ENCODE results near the gene EVA1A. TPM values are rescaled to one million over a fixed set of nuclear protein-coding genes. Genes with fewer than 3 reads are reported as not detected.

EVA1A gene
- total RNA-seq, 1 donor = 28.1 TPM

DNA sequence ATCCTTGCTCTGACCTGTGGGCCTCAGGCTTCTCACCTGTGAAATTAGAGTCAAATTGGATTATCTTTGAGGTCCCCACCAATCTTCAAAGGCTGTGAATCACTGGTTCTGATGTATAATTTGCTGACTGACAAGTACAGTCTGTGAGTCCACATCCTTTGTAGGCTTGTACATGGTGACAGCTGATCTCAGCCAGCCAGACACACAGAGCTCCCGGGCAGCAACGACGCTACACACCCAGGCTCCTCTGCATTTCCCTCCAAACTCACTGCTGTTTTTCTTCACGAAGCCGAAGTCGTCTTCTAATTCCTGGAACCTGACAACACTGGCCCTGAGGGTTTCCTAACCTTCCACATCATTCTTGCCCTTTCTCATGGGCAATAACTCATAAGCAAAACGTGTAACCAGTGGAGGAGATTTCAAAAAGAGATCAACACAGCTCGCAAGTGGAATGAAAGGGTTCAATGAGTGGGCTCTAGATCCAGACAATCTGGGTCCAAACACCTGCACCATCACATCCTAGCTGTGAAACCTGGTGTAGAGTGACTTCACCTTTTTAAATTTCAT, 37.9 kb upstream of the EVA1A start:
- TF ChIP-seq, protein P1, sequence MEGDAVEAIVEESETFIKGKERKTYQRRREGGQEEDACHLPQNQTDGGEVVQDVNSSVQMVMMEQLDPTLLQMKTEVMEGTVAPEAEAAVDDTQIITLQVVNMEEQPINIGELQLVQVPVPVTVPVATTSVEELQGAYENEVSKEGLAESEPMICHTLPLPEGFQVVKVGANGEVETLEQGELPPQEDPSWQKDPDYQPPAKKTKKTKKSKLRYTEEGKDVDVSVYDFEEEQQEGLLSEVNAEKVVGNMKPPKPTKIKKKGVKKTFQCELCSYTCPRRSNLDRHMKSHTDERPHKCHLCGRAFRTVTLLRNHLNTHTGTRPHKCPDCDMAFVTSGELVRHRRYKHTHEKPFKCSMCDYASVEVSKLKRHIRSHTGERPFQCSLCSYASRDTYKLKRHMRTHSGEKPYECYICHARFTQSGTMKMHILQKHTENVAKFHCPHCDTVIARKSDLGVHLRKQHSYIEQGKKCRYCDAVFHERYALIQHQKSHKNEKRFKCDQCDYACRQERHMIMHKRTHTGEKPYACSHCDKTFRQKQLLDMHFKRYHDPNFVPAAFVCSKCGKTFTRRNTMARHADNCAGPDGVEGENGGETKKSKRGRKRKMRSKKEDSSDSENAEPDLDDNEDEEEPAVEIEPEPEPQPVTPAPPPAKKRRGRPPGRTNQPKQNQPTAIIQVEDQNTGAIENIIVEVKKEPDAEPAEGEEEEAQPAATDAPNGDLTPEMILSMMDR (IDR thresholded peaks at IDR 0.05; ENCODE audit: insufficient read depth, low read length) = no peak
- DNase-seq (ENCODE audit: low read depth) = no peak
- H3K4me3 ChIP-seq (ENCODE audit: low read depth, low read length) = no peak overlapping the region

DNA sequence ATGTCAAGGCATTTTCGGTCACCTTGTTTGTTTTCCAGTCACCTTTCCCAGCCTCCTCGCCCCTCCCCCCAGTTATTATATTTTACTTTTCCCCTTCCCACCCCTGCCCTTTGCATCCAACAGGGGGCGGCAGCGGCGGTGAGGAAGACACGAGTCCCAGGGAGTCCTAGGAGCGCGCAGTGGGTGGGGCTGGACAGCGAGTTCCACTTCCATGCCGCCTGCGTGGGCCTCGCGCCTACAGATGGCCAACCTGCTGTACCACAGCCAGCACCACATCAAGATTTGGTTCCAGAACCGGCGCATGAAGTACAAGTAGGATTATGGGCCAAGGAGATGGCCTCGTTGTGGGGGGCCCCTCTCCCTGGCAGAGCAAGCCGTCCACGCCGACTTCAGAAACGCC, 37.2 kb upstream of the EVA1A start:
- TF ChIP-seq, protein P1 (IDR thresholded peaks at IDR 0.05; ENCODE audit: insufficient read depth, low read length) = no peak
- H3K4me3 ChIP-seq (ENCODE audit: low read depth, low read length) = no peak overlapping the region
- no peak for DNase-seq (ENCODE audit: low read depth)

DNA sequence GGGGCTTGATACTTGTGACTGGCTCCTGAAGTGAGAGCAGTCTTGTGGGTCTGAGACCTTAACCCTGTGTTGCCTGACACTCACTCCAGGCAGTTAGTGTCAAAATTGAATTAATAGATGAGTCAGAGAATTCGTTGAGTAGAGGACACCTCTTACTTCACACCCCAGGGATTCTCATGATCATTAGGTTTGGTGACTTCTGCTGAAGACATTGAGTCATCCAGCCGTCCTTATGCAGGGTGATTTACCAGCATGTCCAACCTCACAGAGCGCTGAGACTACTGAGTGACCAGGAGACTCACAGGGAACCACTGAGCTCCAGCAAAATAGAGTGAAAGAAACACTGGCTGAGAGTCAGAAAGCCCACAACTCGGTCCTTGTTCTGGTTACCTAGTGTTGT, 36.0 kb upstream of the EVA1A start:
- DNase-seq (ENCODE audit: low read depth) = no peak
- TF ChIP-seq, protein P1 (IDR thresholded peaks at IDR 0.05; ENCODE audit: insufficient read depth, low read length) = no peak
- no peak overlapping the region for H3K4me3 ChIP-seq (ENCODE audit: low read depth, low read length)

DNA sequence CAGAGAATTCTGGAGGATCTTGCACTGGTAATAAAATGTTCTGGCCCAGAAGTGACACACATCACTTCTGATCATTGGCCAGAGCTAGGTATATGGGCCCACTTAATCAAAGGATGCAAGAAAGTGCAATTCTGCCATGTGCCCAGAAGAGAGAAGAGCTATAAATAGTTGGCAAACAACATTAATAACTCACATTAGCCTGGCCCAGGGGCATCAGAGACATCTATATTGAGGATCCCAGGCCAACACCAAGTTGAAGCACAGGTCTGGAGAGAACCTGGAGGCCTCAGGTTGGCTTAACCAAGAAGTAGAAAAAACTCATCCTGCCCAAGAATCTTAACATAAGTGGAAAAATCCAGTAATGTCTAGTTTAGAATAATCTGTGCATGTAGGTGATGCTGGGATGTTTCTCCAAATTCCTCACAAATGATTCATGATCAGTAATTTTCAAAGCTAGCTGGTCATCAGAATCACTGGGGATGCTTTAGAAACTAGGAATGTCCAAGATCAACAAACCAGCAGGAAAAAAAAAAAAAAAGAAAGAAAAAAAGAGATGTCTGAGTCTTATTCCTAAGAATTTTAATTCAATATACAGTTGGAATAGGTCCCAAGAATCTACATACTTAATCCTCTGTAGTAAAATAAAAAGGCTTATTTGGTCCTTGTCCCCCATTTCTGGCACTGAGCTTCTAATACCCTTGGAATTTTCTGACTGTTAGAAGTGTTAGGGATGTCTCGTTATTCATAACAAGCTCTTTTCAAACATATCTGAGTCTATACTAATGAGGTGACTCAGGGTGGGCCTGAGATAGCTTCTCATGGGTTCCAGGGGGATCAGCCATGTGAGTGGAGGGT, 35.0 kb upstream of the EVA1A start:
- DNase-seq (ENCODE audit: low read depth) = peak; percentile 92
- TF ChIP-seq, protein P1 (IDR thresholded peaks at IDR 0.05; ENCODE audit: insufficient read depth, low read length) = no peak
- no peak overlapping the region for H3K4me3 ChIP-seq (ENCODE audit: low read depth, low read length)

DNA sequence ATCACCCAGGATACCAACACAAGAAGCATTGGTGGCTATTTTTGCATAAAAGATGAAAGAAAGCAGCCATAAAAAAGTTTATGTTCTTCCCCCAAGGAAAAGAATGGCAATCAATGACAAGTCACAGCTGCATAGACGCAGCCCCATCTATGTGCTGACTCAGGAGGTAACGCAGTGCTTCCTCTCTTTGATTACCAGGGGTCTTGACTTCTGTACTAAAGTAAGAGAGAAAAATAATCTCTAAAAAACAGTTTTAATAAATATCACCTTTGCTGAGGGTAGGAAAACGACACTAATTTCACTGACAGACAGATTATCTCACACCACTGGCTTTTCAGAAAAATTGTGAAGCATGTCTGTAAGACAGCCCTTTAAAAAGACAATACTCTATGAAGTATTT, 33.9 kb upstream of the EVA1A start:
- H3K4me3 ChIP-seq (ENCODE audit: low read depth, low read length) = no peak overlapping the region
- DNase-seq (ENCODE audit: low read depth) = no peak
- TF ChIP-seq, protein P1 (IDR thresholded peaks at IDR 0.05; ENCODE audit: insufficient read depth, low read length) = no peak

DNA sequence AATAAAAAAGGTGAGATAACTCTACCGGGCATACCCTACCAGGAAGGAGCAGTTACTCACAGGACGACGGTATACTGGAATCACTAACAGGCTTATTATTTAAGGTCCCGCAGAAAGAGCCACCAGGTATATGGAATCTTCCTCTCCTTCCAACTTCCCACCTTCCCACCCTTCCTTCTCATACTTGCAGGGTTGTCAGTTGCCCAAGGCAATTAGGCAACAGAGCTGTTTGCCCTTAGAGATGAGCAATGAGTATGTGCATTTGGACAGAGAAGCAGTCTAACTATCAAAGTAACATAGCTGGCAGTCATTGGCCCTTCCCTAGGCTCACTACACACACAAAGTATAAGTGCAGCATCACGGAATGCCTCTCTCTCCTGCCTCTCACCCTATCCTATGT, 32.1 kb upstream of the EVA1A start:
- no peak for DNase-seq (ENCODE audit: low read depth)
- TF ChIP-seq, protein P1 (IDR thresholded peaks at IDR 0.05; ENCODE audit: insufficient read depth, low read length) = no peak
- no peak overlapping the region for H3K4me3 ChIP-seq (ENCODE audit: low read depth, low read length)
